GM21526 (cell line): ENCODE results near the gene GALNT10.
"Not testable (repeated sequence)": the region's sequence is repeated elsewhere in the genome, so short reads cannot be mapped to it uniquely, and the experiment has no call there.

Source experiments
- ATAC-seq: cut with Tn5 transposase; IDR thresholded peaks from one replicate; pipeline ENCODE4 v1.9.1; 2021; ENCODE audit warnings: moderate library complexity; ENCODE audit not compliant: unreplicated experiment, low FRiP score

The GALNT10 gene

DNA sequence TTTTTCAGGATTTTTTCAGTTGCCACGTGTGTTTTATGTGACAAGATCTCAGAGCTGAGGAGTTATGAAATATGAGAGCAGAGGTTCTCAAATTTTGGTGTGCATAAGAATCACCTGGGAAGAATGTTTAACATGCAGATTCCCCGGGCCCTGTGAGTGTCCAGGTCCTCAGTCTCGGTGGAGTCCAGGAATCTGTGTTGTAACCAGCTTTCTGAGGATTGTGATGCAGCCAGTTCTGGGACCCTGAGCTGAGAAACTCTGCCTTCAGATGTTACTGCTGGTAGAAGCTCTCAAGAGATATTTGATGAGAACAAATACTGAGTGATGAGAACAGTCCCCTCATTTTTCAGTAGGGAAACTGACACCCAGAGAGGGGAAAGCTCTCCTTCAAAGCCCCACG is 152.4 kb downstream of the GALNT10 start:
- ATAC-seq = no peak

- ATAC-seq = no peak
Observed at GRCh38 chr5:154344461-154344860, 153.9 kb downstream of the GALNT10 start.

DNA sequence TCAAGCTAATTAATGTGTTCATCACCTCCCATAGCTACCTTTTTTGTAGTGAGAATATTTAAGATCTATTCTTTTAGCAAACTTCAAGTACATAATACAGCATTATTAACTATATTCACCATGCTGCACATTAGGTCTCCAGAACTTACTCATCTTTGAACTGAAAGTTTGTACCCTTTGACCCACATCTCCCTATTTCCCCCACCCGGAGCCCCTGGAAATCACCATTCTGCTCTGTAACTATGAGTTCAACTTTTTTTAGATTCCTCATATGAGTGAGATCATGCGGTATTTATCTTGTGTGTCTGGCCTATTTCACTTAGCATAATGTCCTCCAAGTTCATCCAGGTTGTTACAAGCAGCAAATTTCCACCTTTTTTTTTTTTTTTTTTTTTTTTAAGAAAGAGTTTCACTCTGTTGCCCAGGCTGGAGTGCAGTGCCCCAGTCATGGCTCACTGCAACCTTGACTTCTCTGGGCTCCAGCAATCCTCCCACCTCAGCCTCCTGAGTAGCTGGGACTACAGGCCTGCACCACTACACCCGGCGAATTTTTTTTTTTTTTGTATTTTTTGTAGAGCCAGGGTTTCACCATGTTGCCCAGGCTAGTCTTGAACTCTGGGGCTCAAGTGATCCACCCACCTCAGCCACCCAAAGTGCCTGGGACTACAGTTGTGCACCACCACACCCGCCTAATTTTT is 154.9 kb downstream of the GALNT10 start:
- peak; percentile 57 for ATAC-seq

- no peak for ATAC-seq
Observed at GRCh38 chr5:154346427-154346826, 155.9 kb downstream of the GALNT10 start.

GRCh38 chr5:154349626-154350264 is 159.2 kb downstream of the GALNT10 start:
- ATAC-seq = no peak

DNA sequence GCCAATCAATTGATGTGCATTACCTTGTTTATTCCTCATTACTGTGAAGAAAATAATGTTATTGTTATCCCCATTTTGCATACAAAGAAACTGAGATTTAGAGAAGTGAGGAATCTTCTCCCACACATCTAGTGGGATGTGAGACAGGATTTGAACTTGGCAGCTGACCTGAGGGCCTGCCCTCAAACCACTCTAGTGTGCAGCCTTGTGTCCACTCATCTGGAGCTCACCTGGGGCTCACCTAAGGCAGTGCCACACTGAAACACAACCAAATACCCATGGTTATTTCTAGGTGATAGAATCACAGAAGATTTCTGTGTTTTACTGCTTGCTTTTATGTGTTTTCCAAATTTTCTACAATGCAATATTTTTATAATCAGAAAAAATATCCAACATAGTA is 160.6 kb downstream of the GALNT10 start:
- ATAC-seq = no peak

GRCh38 chr5:154351566-154351965 is 161.0 kb downstream of the GALNT10 start:
- peak; percentile 48 for ATAC-seq

DNA sequence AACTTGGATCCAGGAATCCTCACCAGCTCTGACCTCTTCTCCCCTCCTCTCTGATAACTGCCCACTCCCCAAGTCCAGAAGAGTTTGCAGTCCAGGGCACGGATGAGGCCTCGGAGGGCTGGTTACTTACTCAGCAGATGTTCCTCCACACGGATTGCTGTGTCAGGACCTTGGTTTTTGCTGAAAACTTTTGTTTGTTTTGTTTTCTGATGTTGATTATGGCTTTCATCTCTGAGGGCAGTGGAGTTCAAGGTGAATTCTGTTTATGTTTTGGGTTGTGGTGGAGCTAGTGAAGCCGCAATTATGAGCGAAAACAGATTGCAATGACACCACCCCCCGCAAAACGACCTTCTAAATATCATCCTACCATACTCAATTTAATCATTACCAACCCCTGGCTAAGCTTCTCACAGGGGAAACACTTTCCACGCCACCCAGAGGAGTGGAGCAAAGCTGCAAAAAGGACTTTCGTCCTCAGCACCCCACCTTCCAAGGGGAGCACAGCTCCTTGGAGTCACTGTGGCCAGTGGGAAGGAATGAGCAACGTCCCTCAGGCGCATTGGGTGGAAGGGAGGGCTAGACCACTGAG is 162.5 kb downstream of the GALNT10 start:
- no peak for ATAC-seq

DNA sequence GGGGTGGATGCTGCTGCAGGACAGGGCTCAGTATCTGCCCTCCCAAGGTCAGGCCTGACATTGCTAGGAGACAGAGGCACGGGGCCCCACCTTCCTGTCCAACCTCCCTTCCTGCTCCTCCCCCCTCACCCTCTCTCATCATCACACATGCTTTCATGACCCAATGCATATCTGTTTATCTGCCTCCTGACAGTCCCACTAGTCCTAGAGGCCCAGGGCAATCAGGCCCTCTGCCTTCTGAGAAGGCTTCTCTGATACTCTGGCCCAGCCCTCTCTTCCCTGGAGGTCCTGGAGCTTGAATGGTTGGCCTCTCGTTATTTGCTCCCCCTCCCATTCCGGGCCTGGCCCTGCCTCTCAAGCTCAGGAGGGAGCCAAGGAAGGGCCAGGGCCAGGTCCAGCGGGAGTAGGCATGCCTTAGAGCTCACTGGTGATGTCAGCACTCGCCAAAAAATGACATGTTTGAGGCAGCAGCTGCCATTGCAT is 164.6 kb downstream of the GALNT10 start:
- no peak for ATAC-seq

GRCh38 chr5:154356020-154356655 is 165.6 kb downstream of the GALNT10 start:
- ATAC-seq = no peak

- no peak for ATAC-seq
Observed at GRCh38 chr5:154356958-154357357, 166.4 kb downstream of the GALNT10 start.

DNA sequence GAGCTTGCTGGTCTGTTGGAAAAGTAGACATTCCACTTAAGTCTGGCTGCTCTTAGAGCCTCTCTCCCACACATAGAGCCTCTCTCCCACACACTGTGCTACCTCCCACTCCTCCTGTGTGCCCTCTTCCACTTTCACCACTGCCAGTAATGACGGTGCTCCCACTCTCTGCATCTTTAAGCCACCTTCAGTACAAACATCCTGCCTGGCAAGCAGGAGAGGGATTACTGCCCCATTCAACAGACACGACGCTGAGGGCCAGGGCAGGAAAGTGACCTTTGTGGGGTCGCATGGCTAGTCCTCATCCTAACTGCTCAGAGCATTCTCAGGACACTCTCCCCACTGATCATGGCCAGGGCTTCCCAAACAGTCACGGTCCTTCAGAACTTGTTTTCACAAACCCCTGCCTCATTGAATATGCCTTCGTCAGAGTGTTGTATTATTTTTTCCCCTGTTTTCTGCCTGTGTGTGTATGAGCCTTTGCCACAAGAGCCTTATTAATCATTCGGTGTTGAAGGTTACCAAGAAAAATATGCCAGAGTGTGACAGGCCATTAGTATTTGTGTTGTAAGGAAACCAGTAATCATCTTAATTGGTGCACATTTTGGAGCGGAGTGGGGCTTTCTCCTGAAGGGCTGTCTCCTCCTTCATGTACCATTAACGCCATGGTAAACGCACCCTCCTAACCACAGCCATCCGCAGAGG is 168.1 kb downstream of the GALNT10 start:
- no peak for ATAC-seq

GRCh38 chr5:154359221-154359573 is 168.7 kb downstream of the GALNT10 start:
- ATAC-seq = no peak

GRCh38 chr5:154360241-154360640 is 169.7 kb downstream of the GALNT10 start:
- not testable (repeated sequence) for ATAC-seq

GRCh38 chr5:154363411-154363810 is 172.9 kb downstream of the GALNT10 start:
- ATAC-seq = no peak

DNA sequence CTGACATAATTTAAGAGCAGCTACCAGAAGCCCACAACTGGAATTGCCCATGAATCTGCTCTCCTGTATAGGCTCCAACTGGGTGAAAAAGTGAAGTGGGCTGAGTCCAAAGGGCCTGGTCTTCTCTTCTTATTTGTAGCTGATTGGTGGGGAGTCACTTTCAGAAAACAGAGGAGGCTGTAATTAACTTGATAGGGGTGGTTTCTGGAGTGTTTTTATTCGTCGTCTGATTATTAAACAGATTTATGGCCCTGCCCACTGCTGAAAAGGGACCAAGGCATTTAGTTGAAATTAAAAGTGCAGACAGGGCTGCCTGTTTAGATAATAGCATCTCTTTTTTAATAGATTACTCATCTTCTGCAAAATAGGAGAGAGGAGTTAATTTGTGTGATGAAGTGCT is 174.2 kb downstream of the GALNT10 start:
- no peak for ATAC-seq

DNA sequence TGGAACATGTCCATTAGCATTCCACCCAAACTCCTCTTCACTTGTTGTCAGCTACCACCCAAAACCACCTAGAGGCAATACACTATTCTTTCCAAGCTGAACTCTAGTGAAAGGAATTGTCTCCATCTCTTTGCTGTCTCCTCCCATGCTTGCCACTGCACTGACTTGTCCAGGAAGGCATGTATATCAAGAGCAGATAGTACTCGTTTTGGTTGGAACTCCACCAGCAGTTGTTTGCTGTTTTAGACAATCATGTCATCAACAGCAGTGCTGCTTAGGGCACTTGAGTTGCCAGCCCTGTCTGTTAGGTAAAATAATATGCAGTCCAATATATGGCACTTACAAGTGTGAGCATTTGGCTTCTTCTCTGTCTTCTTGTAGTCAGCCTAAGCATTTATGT is 175.3 kb downstream of the GALNT10 start:
- ATAC-seq = no peak

DNA sequence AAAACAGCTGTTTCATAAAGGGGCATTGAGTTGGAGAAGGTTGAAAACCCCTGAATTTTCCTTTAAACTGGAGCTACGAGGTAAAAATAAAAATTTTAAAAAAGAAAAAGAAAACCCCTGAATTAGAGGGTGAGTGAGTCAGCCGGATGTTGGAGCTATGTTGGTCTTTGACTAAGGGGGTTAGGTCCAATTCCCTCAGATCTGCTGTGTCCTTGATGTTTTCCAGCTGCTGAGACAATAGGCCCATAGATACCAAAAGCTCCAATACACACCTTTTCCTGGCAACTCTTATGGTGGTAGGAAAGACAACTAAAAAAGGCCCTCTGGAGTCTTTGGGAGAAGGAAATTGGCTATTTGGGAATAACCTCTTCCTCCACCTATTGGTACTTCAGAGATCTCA is 175.8 kb downstream of the GALNT10 start:
- no peak for ATAC-seq

- no peak for ATAC-seq
Observed at GRCh38 chr5:154367101-154367500, 176.6 kb downstream of the GALNT10 start.

GRCh38 chr5:154368041-154368800 is 177.7 kb downstream of the GALNT10 start:
- no peak for ATAC-seq
